ENCODE measurements around the gene EXOC2.

EXOC2 gene

DNA sequence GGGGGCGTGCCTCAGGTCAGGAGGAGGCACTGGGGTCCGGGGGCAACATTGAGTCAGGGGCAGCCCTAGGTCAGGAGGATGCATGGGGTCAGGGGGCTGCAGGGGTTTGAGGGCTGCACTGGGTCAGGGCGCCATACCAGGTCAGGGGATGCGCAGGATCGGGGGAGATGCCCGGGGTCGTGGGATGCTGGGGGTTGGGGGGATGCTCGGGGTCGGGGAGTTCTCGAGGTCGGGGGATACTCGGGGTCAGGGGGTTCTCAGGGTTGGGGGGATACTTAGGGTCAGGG lies 727 bp upstream of the EXOC2 start:
- DNase-seq (ENCODE audit: low read depth), result no peak
- peak overlapping the region; percentile 92 for H3K4me3 ChIP-seq (ENCODE audit: low read depth, low read length)
- TF ChIP-seq, protein P1, sequence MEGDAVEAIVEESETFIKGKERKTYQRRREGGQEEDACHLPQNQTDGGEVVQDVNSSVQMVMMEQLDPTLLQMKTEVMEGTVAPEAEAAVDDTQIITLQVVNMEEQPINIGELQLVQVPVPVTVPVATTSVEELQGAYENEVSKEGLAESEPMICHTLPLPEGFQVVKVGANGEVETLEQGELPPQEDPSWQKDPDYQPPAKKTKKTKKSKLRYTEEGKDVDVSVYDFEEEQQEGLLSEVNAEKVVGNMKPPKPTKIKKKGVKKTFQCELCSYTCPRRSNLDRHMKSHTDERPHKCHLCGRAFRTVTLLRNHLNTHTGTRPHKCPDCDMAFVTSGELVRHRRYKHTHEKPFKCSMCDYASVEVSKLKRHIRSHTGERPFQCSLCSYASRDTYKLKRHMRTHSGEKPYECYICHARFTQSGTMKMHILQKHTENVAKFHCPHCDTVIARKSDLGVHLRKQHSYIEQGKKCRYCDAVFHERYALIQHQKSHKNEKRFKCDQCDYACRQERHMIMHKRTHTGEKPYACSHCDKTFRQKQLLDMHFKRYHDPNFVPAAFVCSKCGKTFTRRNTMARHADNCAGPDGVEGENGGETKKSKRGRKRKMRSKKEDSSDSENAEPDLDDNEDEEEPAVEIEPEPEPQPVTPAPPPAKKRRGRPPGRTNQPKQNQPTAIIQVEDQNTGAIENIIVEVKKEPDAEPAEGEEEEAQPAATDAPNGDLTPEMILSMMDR (IDR thresholded peaks at IDR 0.05; ENCODE audit: insufficient read depth, low read depth, low read length, missing control alignments), result no peak

DNA sequence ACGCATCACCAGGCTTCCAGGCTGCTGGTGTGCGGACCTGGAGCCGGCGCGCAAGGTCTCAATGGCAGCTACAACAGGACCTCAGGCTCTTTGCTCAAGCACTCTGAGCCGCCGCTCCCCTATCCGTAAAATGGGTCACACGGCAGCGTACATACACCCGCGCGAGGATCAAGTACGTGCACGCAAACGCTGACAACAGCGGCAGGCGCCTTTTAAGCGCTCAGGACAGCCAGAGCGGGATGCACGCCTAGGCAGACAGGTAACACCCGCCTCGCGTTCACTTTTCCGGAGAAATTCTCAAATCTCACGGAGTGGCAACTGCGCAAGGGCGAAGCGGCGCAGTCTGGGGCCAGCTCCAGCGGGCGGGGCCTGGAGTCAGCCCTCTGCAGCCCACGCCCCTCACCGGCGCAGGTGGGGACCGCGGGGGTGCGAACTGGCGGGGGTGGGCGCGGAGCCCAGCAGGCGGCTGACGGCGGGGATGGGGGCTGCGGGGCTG lies 535 bp downstream of the EXOC2 start:
- H3K4me3 ChIP-seq (ENCODE audit: low read depth, low read length), result peak overlapping the region; percentile 92
- DNase-seq (ENCODE audit: low read depth), result peak; percentile 78
- TF ChIP-seq, protein P1 (IDR thresholded peaks at IDR 0.05; ENCODE audit: insufficient read depth, low read depth, low read length, missing control alignments), result no peak

DNA sequence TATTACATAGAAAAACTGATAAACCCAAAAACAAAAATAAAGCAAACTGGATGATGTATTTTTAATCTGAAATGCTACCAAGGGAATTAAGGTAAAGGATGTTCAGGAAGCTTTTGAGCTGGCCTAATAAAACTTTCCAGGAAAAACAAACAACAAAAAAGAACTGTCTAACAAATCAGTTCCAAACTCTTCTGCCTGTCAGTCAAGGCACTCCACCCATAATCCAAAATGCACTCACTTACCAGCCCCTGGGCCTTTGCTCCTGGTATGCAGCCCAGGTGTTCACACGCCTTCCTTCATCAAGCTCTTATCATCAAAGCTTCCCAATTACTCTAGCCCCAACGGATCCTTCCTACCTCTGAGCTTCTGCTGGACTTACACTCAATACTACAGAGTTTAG lies 3.7 kb downstream of the EXOC2 start:
- DNase-seq (ENCODE audit: low read depth), result no peak
- TF ChIP-seq, protein P1 (IDR thresholded peaks at IDR 0.05; ENCODE audit: insufficient read depth, low read depth, low read length, missing control alignments), result no peak
- no peak overlapping the region for H3K4me3 ChIP-seq (ENCODE audit: low read depth, low read length)

DNA sequence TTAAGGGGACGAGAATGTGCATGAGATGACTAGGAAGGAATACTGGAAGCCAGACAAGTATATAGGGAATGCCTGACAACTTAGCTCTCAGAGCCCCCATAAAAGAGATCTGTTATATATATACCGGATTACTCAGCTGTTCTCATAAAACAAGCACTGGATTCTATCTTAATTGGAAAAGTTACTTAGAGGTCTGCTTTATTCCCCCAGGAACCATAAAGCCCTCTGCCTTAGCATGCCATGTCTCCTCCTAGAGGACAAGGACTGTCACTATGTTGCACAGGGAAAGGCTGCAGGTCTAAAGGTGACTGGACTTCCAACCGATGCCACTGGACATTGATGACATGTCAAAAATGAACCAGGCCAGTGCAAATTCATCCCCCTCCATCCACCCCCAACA lies 6.4 kb downstream of the EXOC2 start:
- TF ChIP-seq, protein P1 (IDR thresholded peaks at IDR 0.05; ENCODE audit: insufficient read depth, low read depth, low read length, missing control alignments), result no peak
- H3K4me3 ChIP-seq (ENCODE audit: low read depth, low read length), result no peak overlapping the region
- DNase-seq (ENCODE audit: low read depth), result no peak

DNA sequence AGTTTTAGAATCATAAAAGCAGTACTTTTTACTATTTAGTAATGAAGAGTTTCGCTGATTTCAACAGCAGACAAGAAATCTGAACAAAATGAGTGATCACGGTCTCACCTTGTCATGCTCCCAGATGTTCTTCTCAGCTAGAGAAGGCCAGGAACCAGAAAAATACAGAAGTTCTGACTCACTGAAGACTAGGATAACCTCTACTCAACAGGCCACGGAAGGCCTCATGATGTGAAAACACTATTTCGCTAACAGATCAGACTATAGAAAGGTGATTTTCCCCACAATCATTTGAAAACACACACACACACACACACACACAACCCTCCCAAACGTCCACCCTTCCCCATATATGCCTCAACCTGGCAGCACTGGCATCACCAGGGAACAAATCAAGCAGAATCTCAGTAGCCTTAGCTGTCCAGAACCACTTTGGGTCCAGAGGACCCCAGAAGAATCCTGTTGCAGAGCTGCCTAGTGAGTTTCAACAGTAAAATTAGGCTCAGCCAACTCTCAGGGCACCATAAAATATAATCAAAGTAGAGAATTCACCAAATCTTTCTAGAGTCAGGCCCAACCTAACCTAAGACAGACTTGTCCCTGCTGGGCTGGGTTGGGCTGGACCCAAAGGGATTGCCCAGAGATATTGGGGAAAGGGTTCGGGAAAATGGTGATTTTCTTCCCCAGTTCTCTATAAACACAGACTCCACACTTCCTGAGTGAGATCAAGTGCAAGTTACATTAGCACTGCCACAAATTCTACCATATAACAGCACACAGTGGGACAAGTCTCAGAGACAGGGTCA lies 7.9 kb downstream of the EXOC2 start:
- TF ChIP-seq, protein P1 (IDR thresholded peaks at IDR 0.05; ENCODE audit: insufficient read depth, low read depth, low read length, missing control alignments), result no peak
- peak overlapping the region; percentile 9; the same call in 1 of the 2 replicates for H3K4me3 ChIP-seq (ENCODE audit: low read depth, low read length)
- peak; percentile 86 for DNase-seq (ENCODE audit: low read depth)

DNA sequence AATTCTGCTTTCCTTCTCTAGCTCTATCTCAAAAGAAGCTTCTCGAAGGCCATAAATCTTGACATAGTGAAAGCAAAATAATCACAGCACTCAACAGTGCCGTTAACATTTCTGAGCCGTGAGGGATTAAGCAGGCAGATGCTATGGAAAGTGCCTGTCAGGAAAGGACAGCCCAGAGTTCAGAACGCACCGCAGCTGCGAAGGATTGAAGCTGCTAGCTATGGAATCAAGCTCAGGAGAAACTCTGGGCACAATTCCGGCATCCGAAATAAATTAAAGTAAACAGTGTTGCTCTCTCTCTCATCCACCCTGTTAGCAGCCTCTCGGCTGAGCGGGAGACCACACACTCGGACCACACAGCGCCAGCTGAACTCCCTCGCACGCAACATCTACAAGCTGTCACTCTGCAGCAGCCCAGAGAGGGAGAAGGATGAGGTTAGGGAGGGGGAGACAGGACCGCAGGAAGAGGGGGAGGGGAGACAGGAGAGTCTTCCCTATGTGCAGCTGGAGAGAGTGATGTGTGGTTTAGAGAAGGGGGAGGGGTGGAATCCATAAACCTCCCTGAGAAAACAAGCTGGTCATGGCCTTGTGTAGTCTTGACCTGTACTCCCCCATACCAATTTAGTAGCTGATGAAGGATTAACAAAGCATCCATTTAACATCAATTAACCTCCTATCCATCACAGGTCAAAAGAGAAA lies 9.0 kb downstream of the EXOC2 start:
- H3K4me3 ChIP-seq (ENCODE audit: low read depth, low read length), result no peak overlapping the region
- DNase-seq (ENCODE audit: low read depth), result no peak
- TF ChIP-seq, protein P1 (IDR thresholded peaks at IDR 0.05; ENCODE audit: insufficient read depth, low read depth, low read length, missing control alignments), result no peak

Data from GM12865 (cell line).